ENCODE data around the gene SPEN.

SPEN gene

GRCh38 chr1:15961492-15961891 lies 114.0 kb downstream of the SPEN start:
- Histone ChIP-seq H2AFZ (ENCODE audit: low read length) (no peak overlapping the region), H3K9ac (ENCODE audit: low read length) (no peak overlapping the region), H4K20me1 (ENCODE audit: insufficient read depth, low read length) (no peaks in the 10 kb centered on the region), H3K4me2 (ENCODE audit: low read length) (no peak overlapping the region), H3K27ac (ENCODE audit: low read depth, low read length, poor library complexity, severe bottlenecking) (no peak overlapping the region), H3F3A (ENCODE audit: insufficient read depth, low read length) (no peaks in the 10 kb centered on the region; the same call in 1 of the 2 replicates), H3K79me2 (ENCODE audit: insufficient read depth, low read length) (no peaks in the 10 kb centered on the region), H3K4me1 (ENCODE audit: insufficient read depth, low read length, severe bottlenecking) (peaks cover 32% of the 10 kb centered on the region), H3K9me2 (ENCODE audit: low read depth, low read length) (no peaks in the 10 kb centered on the region), H3K9me3 (ENCODE audit: low read length) (no peaks in the 10 kb centered on the region), H3K27me3 (ENCODE audit: insufficient read depth, low read length) (no peaks in the 10 kb centered on the region), H3K4me3 (ENCODE audit: low read depth, low read length, poor library complexity, severe bottlenecking) (no peak overlapping the region), H3K36me3 (ENCODE audit: insufficient read depth, low read length) (0 out of 2 replicates have a peak, but pooled peaks cover 4% of the 10 kb centered on the region)
- TF ChIP-seq CTCF (IDR thresholded peaks at IDR 0.05; ENCODE audit: low read length) (no peak), EZH2 (IDR thresholded peaks at IDR 0.05; ENCODE audit: borderline replicate concordance, low read length) (no peak)

- no peaks in the 10 kb centered on the region for H3K27me3 ChIP-seq (ENCODE audit: insufficient read depth, low read length)
- no peak for TF ChIP-seq CTCF (IDR thresholded peaks at IDR 0.05; ENCODE audit: low read length)
- no peak for TF ChIP-seq EZH2 (IDR thresholded peaks at IDR 0.05; ENCODE audit: borderline replicate concordance, low read length)
- H3K79me2 ChIP-seq (ENCODE audit: insufficient read depth, low read length): no peaks in the 10 kb centered on the region
- no peak overlapping the region for H3K9ac ChIP-seq (ENCODE audit: low read length)
- H3K4me3 ChIP-seq (ENCODE audit: low read depth, low read length, poor library complexity, severe bottlenecking): no peak overlapping the region
- H3F3A ChIP-seq (ENCODE audit: insufficient read depth, low read length): no peaks in the 10 kb centered on the region; the same call in 1 of the 2 replicates
- no peak overlapping the region for H3K27ac ChIP-seq (ENCODE audit: low read depth, low read length, poor library complexity, severe bottlenecking)
- H3K36me3 ChIP-seq (ENCODE audit: insufficient read depth, low read length): peaks cover 7% of the 10 kb centered on the region; the same call in 1 of the 2 replicates
- H3K4me2 ChIP-seq (ENCODE audit: low read length): no peak overlapping the region
- H3K9me2 ChIP-seq (ENCODE audit: low read depth, low read length): no peaks in the 10 kb centered on the region
- H3K9me3 ChIP-seq (ENCODE audit: low read length): no peaks in the 10 kb centered on the region
- H4K20me1 ChIP-seq (ENCODE audit: insufficient read depth, low read length): no peaks in the 10 kb centered on the region
- H3K4me1 ChIP-seq (ENCODE audit: insufficient read depth, low read length, severe bottlenecking): peaks cover 34% of the 10 kb centered on the region
- no peak overlapping the region for H2AFZ ChIP-seq (ENCODE audit: low read length)
These were observed 114.7 kb downstream of the SPEN start for GRCh38 chr1:15962176-15962575.

GRCh38 chr1:15962671-15963362 lies 115.3 kb downstream of the SPEN start:
- H3F3A ChIP-seq (ENCODE audit: insufficient read depth, low read length): no peaks in the 10 kb centered on the region; the same call in 1 of the 2 replicates
- no peak overlapping the region for H3K27ac ChIP-seq (ENCODE audit: low read depth, low read length, poor library complexity, severe bottlenecking)
- no peaks in the 10 kb centered on the region for H3K79me2 ChIP-seq (ENCODE audit: insufficient read depth, low read length)
- no peaks in the 10 kb centered on the region for H4K20me1 ChIP-seq (ENCODE audit: insufficient read depth, low read length)
- peaks cover 34% of the 10 kb centered on the region for H3K4me1 ChIP-seq (ENCODE audit: insufficient read depth, low read length, severe bottlenecking)
- H3K4me2 ChIP-seq (ENCODE audit: low read length): no peak overlapping the region
- TF ChIP-seq EZH2 (IDR thresholded peaks at IDR 0.05; ENCODE audit: borderline replicate concordance, low read length): no peak
- no peak for TF ChIP-seq CTCF (IDR thresholded peaks at IDR 0.05; ENCODE audit: low read length)
- no peak overlapping the region for H3K9ac ChIP-seq (ENCODE audit: low read length)
- no peak overlapping the region for H3K4me3 ChIP-seq (ENCODE audit: low read depth, low read length, poor library complexity, severe bottlenecking)
- H2AFZ ChIP-seq (ENCODE audit: low read length): no peak overlapping the region
- H3K9me3 ChIP-seq (ENCODE audit: low read length): no peaks in the 10 kb centered on the region
- H3K36me3 ChIP-seq (ENCODE audit: insufficient read depth, low read length): peaks cover 14% of the 10 kb centered on the region; the same call in 1 of the 2 replicates
- H3K27me3 ChIP-seq (ENCODE audit: insufficient read depth, low read length): no peaks in the 10 kb centered on the region
- no peaks in the 10 kb centered on the region for H3K9me2 ChIP-seq (ENCODE audit: low read depth, low read length)
